Measurements from ENCODE around the gene NSDHL. TPM values are rescaled to one million over a fixed set of nuclear protein-coding genes. Genes with fewer than 3 reads are reported as not detected.
A peak's percentile ranks its signal among the peaks of the same experiment; 100 is the strongest.

NSDHL gene
- total and polyA plus RNA-seq, 2 experiments from 2014 or later, result 14.6 to 69.6 TPM

DNA sequence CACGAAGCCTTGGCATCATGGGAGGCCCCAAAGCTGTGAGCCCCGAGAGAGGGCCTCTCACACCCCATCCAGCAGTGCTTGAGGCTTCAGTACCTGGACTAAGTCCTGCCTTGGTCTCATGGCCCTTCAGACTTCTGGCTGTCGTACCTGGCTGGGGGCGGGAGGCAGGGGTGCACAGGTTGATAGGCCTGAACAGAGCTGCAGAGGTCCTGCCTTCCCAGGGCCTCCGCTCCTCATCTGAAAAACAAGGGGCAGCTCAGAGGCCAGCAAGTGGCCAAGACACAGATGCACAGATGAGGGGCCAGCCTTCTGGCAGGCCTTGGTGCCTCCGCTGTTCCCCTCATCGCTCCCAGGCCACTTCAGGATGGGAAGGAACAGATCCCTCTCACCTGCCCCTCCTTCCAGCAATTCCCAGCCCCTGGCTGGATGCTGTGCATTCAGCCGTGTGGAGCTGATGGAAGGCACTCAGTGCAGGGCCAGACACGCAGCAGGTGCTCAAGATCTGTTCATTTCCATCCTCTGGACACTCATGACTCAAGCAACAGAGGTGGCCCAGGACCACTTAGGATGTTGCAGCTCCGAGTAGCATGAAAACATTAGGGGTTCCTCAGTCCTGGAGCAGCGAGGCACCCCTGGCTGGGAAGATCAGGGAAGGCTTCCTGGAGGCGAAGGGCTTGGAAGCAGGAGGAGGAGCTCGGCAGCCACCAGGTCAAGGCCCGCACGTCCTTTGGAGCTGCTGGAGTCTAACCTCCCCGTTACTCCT is 68.4 kb downstream of the NSDHL start:
- DNase-seq (ENCODE audit: low read depth in 1 of 2, low spot score in 1 of 2), result no peak
- no peaks in the 10 kb centered on the region for H3K36me3 ChIP-seq
- H3K27ac ChIP-seq, result no peak overlapping the region
- no peaks in the 10 kb centered on the region for H3K4me1 ChIP-seq (ENCODE audit: low read depth)
- TF ChIP-seq, protein P1, sequence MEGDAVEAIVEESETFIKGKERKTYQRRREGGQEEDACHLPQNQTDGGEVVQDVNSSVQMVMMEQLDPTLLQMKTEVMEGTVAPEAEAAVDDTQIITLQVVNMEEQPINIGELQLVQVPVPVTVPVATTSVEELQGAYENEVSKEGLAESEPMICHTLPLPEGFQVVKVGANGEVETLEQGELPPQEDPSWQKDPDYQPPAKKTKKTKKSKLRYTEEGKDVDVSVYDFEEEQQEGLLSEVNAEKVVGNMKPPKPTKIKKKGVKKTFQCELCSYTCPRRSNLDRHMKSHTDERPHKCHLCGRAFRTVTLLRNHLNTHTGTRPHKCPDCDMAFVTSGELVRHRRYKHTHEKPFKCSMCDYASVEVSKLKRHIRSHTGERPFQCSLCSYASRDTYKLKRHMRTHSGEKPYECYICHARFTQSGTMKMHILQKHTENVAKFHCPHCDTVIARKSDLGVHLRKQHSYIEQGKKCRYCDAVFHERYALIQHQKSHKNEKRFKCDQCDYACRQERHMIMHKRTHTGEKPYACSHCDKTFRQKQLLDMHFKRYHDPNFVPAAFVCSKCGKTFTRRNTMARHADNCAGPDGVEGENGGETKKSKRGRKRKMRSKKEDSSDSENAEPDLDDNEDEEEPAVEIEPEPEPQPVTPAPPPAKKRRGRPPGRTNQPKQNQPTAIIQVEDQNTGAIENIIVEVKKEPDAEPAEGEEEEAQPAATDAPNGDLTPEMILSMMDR (IDR thresholded peaks at IDR 0.05; ENCODE audit: low read depth, low read length), result no peak
- H3K9me3 ChIP-seq (ENCODE audit: low read depth), result no peaks in the 10 kb centered on the region
- no peak overlapping the region for H3K4me3 ChIP-seq
- no peaks in the 10 kb centered on the region for H3K27me3 ChIP-seq

DNA sequence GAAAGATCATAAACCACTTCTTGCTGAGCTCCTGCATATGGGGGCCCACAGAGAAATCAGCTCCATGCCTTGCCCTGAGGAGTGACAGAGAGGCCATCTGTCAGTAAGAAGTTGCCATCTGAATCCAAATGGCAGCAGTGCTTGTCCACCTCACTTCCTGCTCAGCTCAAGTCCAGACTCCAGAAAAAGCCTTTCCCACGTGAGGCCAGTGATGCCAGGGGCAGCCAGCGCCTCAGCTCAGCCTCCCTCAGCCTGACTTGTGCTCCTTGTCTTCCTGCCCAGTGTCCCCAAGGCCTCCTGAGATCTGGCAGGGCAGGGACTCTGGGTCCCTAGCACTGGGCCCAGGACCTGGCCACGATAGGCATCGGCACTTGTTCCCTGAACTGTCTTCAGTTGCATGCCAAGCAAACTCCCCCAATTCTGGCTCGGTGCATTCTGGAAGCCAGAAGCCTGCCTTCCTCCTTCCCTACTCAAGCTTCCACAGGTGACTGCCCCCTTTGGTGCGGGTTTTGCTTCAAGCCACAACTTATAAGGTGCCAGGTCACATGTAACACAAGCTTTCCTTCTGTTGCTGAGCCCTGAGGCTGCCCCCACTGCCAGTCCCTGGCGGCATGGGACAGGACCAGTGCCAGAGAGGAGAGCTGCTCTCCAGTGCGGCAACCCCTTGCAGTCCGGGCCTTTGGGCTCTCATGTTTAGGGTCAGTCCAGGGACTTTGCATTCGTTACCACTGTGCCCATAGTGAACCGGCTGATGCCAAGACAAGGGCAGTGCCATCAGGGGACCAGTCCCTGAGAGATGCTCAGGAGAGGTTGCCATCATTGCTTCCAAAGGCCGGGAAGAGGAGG is 69.2 kb downstream of the NSDHL start:
- Histone ChIP-seq H3K4me1 (ENCODE audit: low read depth) (no peaks in the 10 kb centered on the region), H3K27me3 (no peaks in the 10 kb centered on the region), H3K4me3 (no peak overlapping the region), H3K36me3 (no peaks in the 10 kb centered on the region), H3K27ac (no peak overlapping the region), H3K9me3 (ENCODE audit: low read depth) (no peaks in the 10 kb centered on the region)
- TF ChIP-seq, protein P1 (IDR thresholded peaks at IDR 0.05; ENCODE audit: low read depth, low read length), result no peak
- DNase-seq (ENCODE audit: low read depth in 1 of 2, low spot score in 1 of 2), result no peak

DNA sequence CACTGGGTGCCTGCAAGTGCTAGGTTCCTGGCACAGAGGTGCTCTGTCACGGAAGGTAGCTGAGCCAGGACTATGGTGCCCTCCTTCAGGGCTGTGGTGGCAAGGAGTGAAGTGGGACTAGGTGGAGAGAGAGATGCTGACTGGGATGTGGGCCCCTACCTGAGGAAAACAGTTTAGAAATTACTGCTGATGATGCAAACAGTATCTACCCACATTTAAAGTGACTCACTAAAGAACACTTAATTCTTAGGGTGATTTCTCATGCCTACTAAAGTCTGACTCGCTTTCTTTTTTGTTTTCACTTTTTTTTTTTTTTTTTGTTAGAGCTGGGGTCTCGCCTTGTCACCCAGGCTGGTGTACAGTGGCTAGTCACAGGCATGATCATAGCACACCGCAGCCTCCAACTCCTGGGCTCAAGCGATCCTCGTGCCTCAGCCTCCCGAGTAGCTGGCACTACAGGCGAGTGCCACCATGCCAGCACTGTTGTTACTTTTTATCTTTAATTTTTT is 70.1 kb downstream of the NSDHL start:
- H3K27me3 ChIP-seq, result no peaks in the 10 kb centered on the region
- H3K4me1 ChIP-seq (ENCODE audit: low read depth), result peaks cover 2% of the 10 kb centered on the region
- no peaks in the 10 kb centered on the region for H3K36me3 ChIP-seq
- H3K4me3 ChIP-seq, result no peak overlapping the region
- no peak overlapping the region for H3K27ac ChIP-seq
- H3K9me3 ChIP-seq (ENCODE audit: low read depth), result no peaks in the 10 kb centered on the region
- TF ChIP-seq, protein P1 (IDR thresholded peaks at IDR 0.05; ENCODE audit: low read depth, low read length), result no peak
- no peak for DNase-seq (ENCODE audit: low read depth in 1 of 2, low spot score in 1 of 2)

DNA sequence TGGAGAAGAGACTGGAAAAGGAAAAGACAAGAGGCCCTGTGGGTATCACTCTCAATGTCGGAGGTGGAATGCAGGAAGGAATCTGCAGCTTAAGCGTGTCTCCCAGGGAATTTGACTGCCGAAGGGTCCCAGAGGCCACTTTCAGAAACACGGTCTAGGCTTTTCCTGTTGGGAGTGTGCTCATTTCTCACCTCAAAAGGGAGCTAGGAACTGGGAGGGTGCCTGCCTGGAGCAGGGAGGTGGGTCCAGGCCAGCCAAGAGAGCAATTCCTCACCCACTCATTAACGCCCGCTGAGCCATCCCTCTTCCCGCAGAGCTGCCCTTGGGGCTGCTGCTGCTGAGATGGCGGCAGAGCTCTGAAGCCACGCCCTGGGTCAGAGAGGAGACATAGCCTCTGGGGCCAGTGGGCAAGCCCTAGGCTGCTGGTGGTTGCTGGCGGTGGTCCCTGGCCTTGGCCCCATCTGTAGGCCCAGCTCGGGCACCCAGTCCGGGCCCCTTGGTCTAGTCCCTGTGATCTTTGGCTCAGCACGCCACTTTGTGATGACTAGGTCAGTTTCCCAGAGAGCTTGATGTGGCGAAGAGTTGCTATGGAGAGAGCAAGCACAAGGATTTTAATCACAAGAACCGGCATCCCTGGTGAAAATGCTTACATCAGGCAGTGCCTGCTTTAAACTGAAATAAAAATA is 71.1 kb downstream of the NSDHL start:
- no peaks in the 10 kb centered on the region for H3K36me3 ChIP-seq
- H3K9me3 ChIP-seq (ENCODE audit: low read depth), result no peaks in the 10 kb centered on the region
- H3K27me3 ChIP-seq, result no peaks in the 10 kb centered on the region
- no peak overlapping the region for H3K4me3 ChIP-seq
- TF ChIP-seq, protein P1 (IDR thresholded peaks at IDR 0.05; ENCODE audit: low read depth, low read length), result no peak
- DNase-seq (ENCODE audit: low read depth in 1 of 2, low spot score in 1 of 2), result peak in 1 of 2 donors; percentile 12
- H3K4me1 ChIP-seq (ENCODE audit: low read depth), result peaks cover 8% of the 10 kb centered on the region
- no peak overlapping the region for H3K27ac ChIP-seq

DNA sequence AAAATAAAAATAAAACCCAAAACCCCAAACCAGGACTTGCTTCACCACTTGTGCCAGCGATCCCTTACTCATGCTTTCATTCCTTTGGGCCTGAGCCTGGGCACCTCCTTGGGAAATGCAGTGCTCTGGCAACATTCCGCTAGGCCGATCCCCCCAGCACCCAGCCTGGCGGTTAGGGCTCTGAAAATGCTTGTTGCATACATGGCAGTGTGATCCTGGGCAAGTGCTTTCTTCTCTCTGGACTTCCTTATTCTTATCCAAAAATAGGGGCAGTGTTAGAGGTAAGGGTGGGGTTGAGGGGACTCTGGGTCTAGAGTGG is 71.6 kb downstream of the NSDHL start:
- H3K4me1 ChIP-seq (ENCODE audit: low read depth), result peaks cover 8% of the 10 kb centered on the region
- no peak overlapping the region for H3K4me3 ChIP-seq
- H3K36me3 ChIP-seq, result no peaks in the 10 kb centered on the region
- TF ChIP-seq, protein P1 (IDR thresholded peaks at IDR 0.05; ENCODE audit: low read depth, low read length), result no peak
- H3K27ac ChIP-seq, result no peak overlapping the region
- no peaks in the 10 kb centered on the region for H3K9me3 ChIP-seq (ENCODE audit: low read depth)
- no peaks in the 10 kb centered on the region for H3K27me3 ChIP-seq
- no peak for DNase-seq (ENCODE audit: low read depth in 1 of 2, low spot score in 1 of 2)
